ELF-1 (cell line): ENCODE measurements around the gene FAM240B.

ENCODE experiments used
- DNase-seq: peaks from one replicate; pipeline ENCODE4 v3.0.0-alpha.2; 2016; ENCODE audit warnings: low read depth, low spot score

The FAM240B gene

DNA sequence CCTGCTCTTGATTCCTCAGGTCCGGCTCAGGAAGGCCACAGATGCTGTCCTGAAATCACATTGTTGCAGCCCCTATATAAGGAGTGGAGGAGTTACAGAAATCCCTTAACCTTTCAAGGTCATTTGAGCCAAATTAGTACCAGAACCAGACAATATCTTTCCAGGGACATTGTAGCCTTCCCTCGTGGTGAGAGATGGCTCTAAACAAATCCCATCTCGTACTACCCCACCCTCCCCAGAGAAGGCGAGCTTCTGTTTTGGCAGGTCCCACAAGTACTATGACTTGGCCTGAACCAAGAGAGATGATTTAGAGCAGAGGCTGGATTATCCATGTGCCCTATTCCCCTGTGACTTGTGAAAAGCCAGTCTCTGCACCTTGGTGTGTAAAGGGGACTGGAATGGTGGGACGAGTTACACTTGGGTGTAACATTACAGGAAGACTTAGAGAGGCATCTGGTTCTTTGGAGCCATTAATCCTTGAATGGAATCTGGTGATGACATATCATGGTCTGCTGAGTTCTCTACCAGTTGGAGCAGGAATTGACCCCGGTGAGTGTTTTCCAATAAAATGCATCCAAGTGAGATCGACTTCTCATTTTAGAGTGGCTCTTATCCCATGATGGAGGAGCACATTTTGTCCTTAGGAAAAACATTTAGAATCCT, at the start of gene FAM240B:
Gene FAM240B (minus strand): TSS at position 51 of the 663 bp plus-strand sequence. CDS start 16,134 bp downstream, outside the sequence.
- no peak for DNase-seq

DNA sequence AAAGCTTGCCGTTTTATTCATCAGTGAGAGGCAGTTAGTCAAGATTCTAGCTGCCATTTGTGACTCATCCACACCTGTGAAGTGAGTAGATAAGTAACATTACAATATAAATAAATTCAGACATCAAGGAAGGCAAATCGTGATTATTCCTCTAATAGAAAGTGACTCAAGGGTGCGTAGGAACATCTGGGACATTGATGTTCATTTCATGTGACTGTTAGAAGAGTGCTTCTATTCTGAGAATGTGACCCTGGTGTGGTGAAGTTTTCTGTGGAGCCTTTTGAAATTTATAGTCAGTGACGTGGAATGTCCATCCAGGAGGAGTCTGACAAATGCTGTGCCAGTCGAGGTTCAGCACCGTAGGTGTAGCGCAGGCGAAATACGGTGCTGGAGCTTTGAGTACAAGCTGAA, 48.4 kb upstream of the FAM240B start:
- DNase-seq, result no peak

DNA sequence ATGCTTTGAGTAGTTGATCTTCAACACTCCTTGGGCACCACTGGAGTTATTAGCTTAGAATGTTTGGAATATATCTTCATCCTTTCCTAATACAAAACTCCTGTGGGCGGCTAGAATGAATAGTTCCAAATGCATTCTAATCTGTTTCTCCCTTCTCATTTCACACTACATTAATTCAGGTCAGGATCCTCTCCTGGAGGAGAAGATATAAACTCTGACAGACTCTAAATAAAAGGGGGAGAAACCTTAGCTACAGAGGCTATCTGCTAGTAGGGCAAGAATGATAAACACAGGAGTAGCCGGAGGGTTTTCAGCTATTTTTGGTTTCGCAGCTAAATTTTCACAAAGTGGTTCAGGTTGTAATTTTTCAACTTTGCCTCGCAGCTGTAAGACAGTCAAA, 45.2 kb upstream of the FAM240B start:
- no peak for DNase-seq

DNA sequence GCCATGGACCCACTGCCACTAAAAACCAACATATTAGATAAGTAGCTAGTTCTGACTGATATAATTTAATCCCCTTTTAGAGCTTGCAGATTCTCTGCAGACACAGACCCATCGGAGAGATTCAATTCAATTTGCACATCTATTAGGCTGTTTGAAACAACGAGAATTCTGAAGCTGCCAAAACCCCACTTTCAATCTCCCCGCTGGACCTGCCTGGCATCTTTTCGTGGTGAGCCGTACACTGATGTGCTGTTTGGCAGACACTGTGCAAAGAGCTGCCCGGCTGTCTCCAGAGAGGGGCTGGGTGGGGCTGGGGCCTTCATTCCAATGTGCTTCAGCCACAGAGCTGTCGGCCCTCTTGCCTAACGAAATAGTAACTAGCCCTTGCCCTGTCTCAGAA, 42.1 kb upstream of the FAM240B start:
- DNase-seq, result peak; percentile 16

DNA sequence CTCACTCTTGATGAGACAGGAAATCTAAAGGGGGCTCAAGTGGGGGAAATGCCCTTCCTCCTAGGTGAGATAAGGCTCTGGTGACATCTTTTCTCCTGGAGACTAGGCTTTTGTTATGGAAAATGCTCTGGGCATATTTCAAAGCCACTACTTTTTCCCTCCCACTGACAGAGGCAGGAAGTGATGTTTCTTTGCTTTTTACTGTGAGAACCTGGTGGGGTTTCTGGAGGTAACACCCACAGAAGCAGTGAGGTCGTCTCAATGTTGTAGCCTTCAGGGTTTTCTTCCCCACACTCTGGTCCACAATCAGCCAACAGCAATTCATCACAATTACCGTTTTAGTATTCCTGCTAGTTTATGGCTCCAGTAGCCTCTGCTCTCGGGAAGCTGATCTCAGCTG, 41.4 kb upstream of the FAM240B start:
- peak; percentile 70 for DNase-seq

DNA sequence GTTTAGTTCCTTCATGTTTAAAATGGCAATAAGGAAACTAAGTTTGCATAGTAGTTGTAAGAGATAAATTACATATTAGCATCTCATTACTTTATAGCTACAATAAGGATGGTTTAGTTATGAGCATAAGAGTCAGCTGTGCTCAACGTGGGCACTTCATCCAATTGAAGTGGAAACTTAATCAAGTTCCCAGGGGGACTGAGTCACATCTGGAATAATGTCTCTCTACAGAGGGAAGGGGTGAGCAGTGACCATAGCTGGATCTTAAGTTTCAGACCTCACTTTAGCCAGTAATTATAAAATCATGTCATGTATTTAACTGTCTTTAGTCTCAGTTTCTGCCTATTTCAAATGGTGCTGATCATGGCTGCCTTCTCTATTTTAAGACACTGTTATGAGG, 36.8 kb upstream of the FAM240B start:
- no peak for DNase-seq

DNA sequence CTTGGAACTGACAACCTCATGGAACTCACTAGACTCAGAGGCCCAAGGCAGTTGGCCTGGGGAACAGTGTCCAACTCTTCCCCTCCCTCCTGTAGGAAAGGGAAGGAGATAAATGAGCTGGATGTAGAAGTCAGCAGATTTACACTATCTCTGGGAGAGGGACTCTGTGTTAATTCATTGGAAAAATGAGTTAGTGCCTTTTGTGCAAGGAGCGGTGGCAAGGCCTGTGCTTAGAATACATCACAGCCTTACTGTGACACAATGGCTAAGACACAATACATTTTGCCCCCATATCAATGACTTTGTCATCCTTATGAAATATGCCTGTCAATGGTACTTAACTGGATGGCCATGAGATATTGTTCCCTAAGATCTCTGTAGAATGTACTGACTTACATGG, 28.0 kb upstream of the FAM240B start:
- no peak for DNase-seq

DNA sequence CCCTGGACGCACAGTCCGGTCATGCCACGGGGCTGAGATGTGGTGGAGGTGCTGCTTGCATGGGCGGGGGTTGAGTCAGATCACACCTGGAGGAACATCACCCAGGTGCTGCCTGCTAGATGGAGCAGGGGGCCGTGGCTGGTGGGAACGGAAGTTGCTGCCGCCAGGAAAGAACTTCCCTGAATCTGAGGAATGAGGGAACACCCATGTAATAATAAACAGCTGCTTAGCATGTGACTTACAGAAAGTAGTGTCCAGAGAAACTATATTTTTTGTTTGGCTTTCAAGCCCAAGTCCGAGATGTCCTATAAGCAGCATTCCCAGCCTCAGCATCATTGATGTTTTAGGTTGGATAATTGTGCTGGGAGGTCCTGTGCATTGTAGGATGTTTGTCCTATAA, 27.1 kb upstream of the FAM240B start:
- no peak for DNase-seq

DNA sequence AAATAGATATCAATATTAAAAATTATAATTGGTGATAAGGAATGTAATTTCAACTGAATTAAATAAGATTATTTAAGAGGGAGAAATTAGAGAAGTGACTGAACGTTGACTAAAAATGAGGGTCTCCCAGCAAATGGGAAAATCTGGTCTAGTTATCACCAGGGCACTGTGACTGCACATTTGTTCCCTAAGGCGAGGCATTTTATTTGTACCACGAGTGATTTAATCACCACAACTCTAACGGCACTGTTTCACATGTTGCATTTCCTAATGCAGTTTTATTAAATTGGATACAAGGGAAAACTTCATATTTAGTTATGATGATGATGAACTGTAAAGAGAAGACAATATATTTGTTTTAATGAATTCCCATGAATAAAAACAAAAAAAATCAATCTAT, 26.4 kb upstream of the FAM240B start:
- DNase-seq, result no peak

DNA sequence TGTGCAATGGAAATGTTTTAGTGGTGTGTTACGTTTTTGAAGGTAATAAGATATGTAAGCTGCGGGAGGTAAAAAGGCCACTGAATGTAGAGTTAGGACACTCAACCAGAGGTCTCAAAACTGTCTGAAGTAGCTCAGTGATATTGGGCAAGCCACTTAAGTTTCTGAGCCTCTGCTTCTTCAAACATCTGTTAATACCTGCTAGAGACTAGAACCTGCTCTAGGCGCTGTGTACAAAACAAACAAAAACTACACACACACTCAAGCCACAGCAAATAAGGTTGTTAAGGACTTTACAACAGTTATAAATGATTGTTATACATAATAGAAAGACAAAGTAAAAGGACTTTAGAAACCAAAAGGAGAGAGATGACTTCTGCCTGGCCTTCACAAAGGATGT, 24.6 kb upstream of the FAM240B start:
- no peak for DNase-seq

DNA sequence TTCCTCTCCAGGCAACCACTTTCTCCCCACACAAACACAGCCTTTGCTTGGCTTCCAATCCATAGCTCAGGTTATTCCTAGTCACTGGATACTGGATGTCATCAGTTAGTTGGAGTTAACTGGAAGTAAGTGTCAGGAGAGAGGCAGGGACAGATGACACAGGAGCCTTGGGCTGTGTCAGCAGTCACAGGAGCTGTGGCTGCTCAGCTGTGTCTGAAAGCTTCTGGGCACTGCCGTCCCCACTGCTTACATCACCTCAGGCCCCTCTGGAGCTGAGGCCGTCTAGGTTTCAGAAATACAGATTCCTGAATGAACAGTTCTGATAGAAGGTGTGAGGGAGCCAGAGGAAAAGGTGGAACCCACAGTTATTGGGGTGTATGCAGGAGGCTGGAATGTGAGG, 17.3 kb upstream of the FAM240B start:
- no peak for DNase-seq

DNA sequence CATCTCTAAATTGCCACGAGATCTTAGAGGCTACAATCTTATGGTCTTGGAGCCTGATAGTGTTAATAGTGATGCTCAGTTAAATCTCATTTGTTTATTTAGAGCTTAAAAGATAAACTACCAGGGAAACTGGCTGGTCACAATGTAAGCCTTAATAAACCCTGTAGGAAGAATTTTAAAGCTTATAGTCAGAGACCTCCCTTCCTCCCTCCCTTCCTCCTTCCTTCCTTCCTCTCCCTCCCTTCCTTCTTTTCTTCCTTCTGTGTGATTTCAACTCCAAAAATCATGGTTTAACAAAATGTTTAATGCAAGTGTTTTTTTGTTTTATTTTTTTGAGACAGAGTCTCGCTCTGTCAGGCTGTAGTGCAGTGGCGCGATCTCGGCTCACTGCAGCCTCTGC, 14.9 kb upstream of the FAM240B start:
- DNase-seq, result no peak

DNA sequence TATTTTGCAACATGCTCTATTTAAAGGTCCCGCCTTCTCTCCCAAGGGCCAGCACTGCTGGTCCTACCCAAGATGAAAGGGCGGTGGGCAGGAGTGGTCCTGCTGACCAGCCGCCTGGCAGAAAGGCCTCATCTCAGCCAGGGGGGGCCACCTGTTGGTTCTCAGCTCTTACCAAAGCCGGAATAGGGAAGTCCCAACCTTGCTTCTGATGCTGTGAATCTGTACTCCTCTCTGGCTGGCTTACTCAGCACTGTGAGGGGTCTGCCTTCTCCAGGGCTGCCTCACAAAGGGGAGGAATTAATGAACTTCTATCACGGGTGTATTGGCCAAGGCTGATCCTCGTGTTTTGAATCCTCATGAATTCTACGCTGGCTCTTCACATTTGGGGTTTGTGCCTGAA, 13.6 kb upstream of the FAM240B start:
- DNase-seq, result no peak

DNA sequence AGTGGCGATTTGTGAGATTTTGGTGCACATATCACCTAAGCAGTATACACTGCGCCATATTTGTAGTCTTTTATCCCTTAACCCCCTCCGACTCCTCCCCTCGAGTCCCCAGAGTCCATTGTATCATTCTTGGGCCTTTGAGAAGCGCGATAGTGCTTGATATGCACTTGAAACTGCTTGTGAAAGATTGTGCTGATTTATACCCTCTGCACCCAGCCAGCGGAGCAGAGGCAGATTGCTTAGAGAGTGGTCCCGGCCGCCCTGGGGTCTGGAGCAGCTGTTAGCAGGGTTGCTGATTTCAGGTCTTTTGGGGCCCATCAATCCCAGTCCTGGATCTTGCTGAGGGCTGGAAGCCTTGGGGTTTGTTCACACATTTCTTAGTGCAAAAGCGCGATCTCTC, 13.0 kb upstream of the FAM240B start:
- DNase-seq, result no peak

DNA sequence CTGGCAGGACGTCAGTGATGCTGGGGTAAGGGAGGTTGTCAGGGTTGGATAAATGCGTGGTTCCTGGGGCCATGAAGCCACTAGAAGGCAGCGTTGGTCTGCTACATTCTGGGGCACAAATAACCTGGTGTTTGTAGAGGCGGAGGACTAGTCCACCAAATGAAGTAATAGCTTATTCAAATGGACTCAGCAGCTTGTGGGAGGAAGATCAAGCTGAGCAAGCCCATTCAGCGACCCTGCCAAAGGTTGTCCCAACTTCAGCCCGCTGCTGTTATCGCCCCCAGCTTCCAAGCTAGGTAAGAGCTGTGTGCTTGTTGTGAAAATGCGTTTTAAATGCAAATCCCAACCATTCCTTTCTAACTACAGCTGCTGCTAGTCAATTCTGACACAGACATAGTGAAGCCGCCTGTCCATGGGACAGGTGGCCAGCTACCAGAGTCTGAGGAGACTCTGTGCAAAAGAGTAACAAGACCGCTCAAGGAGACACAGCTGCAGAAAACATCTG, 7.6 kb upstream of the FAM240B start:
- DNase-seq, result peak; percentile 93

DNA sequence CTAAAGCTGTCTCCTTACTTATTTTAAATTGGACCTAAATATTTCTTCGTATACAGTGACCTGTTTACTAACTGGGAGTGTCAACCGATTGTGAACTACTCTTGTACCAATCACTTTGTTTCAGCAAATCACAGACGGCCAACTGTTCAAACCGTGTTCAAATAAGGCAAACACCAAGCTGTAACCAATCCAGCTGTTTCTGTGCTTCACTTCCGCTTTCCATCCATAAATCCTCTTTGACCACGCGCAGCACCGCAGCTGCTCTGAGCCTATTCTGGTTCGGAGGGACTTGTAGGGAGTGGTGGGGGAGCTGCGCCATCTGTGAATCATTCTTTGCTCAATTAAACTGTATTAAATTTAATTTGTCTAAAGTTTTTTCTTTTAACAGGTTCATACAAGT, 4.8 kb upstream of the FAM240B start:
- DNase-seq, result no peak

DNA sequence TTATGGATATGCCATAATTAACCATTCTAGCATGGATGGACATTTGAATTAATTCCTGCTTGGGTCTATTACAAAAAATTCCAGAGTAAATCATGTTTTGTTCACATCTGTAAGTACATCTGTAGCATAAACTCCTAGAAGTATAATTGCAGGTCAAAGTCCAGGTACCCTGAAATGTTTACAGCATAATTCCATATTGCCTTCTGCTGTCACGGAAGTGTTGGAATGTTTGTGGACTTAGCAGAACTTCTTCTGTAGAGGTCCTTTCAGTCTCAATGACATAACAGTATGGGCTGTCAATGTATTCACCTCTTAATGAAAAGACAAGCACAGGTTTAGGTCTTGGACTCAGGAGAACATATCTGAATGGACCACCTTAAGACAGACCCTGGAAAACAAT, 1.8 kb downstream of the FAM240B start:
- DNase-seq, result no peak

DNA sequence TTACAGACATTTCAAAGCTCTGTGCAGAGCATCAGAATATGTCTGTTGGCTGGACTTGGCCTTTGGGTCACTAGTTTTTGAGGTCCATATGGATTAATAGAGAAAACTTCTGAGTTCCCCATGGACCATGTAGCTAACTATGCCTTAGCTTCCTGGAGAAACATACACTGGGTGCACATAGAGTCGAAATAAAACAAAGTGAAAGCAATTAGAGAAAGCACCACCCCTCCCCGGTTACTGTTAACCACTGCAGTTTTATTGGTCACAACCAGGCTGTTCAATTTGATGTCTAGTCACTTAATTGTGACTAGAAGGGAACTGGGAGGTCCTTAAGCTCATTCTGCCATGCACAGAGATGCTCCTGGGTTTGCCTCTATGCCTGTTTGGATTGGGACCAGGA, 4.2 kb downstream of the FAM240B start:
- DNase-seq, result no peak

DNA sequence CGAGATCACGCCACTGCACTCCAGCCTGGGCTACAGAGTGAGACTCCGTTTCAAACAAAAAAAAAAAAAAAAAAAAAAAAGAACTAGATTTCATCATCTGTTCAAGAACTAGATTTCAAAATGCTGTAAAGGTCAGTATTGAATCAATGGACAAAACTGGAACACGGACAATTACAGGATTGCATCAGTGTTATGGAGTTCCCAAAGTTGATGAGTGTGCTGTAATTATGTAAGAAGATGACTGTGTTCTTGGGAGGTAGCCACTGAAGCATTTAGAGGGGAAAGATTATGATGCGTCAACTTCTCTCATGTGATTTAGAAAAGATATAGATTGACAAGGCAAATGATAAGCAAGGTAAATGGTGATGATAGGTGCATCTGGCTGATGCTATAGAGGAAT, 6.5 kb downstream of the FAM240B start:
- no peak for DNase-seq

DNA sequence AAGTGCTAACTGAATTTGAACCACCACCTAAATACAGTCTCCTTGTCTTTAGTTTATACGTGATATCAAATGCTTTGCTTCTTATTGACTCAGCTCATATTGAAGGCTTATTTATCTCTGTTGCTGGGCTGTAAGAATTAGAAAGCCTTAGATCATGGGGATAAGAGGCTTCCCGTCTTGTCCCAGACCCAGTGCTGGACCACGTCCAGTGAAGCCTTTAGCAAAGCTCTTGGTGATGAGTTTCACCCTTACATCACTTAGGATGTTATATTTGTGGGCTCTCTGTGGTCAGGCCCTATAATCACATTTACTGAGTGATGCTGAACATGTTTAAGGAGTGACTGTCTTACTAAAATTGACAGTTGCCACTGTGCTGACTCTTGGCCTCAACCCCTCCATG, 11.2 kb downstream of the FAM240B start:
- no peak for DNase-seq

DNA sequence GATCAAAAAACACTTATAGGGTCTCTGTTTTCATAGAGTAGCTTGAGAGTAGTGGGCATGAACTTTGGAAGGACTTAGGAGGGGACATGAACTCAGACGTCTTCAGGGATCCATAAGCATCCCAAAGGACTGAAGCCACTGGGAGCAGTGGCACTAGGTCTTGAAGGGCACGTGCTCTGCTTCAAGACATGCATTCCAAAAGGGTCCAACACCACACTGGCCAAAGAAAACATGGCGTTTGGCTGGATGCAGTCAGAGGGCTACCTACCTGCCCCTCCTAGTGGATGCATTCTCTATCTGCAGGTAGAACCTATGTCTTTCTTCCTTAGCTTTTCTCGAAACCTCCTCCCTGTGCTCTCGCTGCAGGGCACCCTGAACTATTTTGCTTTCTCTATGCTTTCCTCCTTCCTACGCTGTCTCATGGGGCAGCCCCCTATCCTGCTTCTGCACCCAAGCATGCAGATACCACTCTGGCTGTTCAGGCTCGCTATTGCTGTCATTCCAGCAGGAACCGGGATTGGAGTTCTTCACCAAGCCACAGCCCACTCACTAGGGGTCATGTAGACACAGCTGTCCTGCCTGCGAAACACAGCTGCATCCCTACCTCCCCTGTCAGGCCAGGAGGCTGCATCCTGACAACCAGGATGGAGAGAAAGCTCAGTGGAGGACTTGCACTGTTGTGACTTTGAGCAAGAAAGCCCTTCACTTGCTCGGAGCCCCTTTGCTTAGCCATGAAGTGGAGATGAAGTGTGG, 11.9 kb downstream of the FAM240B start:
- peak; percentile 58 for DNase-seq

DNA sequence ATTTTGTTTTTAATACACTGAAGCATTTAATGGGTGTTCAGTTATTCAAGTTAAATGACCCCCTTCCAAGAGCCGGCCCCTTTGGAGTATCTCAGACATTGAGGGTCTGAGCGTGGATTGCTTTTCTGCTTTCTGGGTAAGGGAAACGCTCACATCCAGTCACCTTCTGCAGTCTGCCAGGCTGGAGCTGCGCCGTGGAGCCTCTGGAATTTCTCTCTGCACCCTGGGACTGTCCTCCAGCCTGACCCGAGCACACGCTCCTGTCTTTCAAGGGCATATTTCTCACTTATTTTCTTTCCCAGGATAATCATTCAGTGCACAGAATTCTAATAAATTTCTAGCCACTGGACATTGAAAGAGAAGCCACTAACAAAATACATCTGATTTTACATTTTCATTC, 13.4 kb downstream of the FAM240B start:
- DNase-seq, result no peak

DNA sequence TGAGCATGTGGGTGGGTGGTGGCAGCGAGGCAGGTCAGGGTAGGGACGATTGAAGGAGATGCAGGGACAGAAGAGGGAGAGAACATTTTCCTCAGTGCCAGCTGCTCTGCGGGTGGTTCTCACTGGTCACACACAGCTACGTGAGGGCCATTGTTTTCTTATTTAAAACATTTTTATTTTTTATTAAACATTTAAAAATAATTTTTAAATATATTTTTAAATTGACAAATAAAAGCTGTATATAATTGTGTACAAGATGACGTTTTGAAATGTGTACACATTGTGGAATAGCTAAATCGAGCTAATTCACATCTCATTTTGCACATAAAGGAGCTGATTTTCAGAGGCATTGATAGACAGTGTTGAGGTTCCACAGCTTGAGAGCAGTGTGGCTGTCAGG, 14.0 kb downstream of the FAM240B start:
- no peak for DNase-seq
